ENCODE data around the gene STEAP1B.

DNA sequence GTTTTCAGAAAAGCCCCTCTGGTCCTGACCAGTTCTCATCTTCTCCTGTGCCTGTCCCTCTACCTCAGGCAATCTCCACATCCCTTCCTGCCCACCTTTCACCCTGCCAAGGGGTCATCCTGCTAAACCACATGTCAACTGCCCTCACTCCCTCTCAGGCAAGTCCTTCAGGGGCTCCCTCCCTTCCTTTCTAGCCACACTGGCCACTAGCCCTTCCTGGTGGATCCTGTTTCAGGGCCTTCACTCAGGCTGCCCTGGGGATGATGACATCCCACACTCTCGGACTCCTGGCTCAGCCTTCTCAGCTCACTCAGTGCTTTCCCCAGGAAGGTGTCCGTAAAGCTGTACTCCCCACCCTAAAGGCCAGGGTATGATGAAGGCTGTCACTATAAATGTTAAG, 13.4 kb downstream of the STEAP1B start:
- TF ChIP-seq, protein P1, sequence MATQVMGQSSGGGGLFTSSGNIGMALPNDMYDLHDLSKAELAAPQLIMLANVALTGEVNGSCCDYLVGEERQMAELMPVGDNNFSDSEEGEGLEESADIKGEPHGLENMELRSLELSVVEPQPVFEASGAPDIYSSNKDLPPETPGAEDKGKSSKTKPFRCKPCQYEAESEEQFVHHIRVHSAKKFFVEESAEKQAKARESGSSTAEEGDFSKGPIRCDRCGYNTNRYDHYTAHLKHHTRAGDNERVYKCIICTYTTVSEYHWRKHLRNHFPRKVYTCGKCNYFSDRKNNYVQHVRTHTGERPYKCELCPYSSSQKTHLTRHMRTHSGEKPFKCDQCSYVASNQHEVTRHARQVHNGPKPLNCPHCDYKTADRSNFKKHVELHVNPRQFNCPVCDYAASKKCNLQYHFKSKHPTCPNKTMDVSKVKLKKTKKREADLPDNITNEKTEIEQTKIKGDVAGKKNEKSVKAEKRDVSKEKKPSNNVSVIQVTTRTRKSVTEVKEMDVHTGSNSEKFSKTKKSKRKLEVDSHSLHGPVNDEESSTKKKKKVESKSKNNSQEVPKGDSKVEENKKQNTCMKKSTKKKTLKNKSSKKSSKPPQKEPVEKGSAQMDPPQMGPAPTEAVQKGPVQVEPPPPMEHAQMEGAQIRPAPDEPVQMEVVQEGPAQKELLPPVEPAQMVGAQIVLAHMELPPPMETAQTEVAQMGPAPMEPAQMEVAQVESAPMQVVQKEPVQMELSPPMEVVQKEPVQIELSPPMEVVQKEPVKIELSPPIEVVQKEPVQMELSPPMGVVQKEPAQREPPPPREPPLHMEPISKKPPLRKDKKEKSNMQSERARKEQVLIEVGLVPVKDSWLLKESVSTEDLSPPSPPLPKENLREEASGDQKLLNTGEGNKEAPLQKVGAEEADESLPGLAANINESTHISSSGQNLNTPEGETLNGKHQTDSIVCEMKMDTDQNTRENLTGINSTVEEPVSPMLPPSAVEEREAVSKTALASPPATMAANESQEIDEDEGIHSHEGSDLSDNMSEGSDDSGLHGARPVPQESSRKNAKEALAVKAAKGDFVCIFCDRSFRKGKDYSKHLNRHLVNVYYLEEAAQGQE (IDR thresholded peaks at IDR 0.05; ENCODE audit: low read depth): no peak
- TF ChIP-seq CEBPB (IDR thresholded peaks at IDR 0.05) (no peak), TAF1 (IDR thresholded peaks at IDR 0.05; ENCODE audit: low read depth) (no peak), RAD21 (IDR thresholded peaks at IDR 0.05; ENCODE audit: low read depth) (no peak), USF1 (IDR thresholded peaks at IDR 0.05) (no peak), CREB1 (IDR thresholded peaks at IDR 0.05; ENCODE audit: low read depth) (no peak), ZBTB7A (IDR thresholded peaks at IDR 0.05; ENCODE audit: low read depth) (no peak), EP300 (IDR thresholded peaks at IDR 0.05; ENCODE audit: borderline replicate concordance) (no peak), MAX (IDR thresholded peaks at IDR 0.05) (no peak)

All from Ishikawa (cell line).